GM12878 (cell line): ENCODE data around the gene MSLN. TPM values are rescaled to one million over a fixed set of nuclear protein-coding genes. Genes with fewer than 3 reads are reported as not detected.

Source experiments
- ASH2L ChIP-seq: fragments of 300-600, 200-600 bp; sonication (generic); IDR thresholded peaks from 2 replicates; pipeline ENCODE4 v1.6.1; 2017; ENCODE audit warnings: low read depth, mild to moderate bottlenecking, borderline replicate concordance
- BRCA1 ChIP-seq: IDR thresholded peaks from 2 replicates; pipeline ENCODE4 v1.6.1; 2011; ENCODE audit warnings: low read depth, low read length, improper control_type of control experiment
- CHD1 ChIP-seq: IDR thresholded peaks from 2 replicates; pipeline ENCODE4 v1.6.1; 2012; ENCODE audit warnings: low read depth, low read length, improper control_type of control experiment
- CHD2 ChIP-seq: IDR thresholded peaks from 2 replicates; pipeline ENCODE4 v1.6.1; 2011; ENCODE audit warnings: low read depth, low read length, improper control_type of control experiment, borderline replicate concordance
- CHD4 ChIP-seq: fragments of 200-600 bp; sonication (generic); IDR thresholded peaks from 2 replicates; pipeline ENCODE4 v1.6.1; 2016; ENCODE audit warnings: mild to moderate bottlenecking
- CREM ChIP-seq: IDR thresholded peaks from 2 replicates; pipeline ENCODE4 v1.6.1; 2014; ENCODE audit warnings: antibody characterized with exemption, low read depth
- E4F1 ChIP-seq: fragments of 450-650 bp; IDR thresholded peaks from 2 replicates; pipeline ENCODE4 v1.6.1; 2018; ENCODE audit warnings: borderline replicate concordance, mild to moderate bottlenecking; ENCODE audit not compliant: partially characterized antibody
- EED ChIP-seq: sonication (generic); IDR thresholded peaks from 2 replicates; pipeline ENCODE4 v1.6.1; 2016; ENCODE audit warnings: antibody characterized with exemption, low read depth
- HCFC1 ChIP-seq: fragments of 150-350 bp; IDR thresholded peaks from 2 replicates; pipeline ENCODE4 v1.6.1; 2014; ENCODE audit warnings: low read length
- IRF5 ChIP-seq: fragments of 450-650 bp; IDR thresholded peaks from 2 replicates; pipeline ENCODE4 v1.6.1; 2017; ENCODE audit warnings: borderline replicate concordance
- KLF5 ChIP-seq: fragments of 450-650 bp; IDR thresholded peaks from 2 replicates; pipeline ENCODE4 v1.6.1; 2014; ENCODE audit warnings: mild to moderate bottlenecking; ENCODE audit not compliant: partially characterized antibody
- MXI1 ChIP-seq: fragments of 150-350 bp; IDR thresholded peaks from 2 replicates; pipeline ENCODE4 v1.6.1; 2011; ENCODE audit warnings: low read depth, mild to moderate bottlenecking, inconsistent platforms, low read length, improper control_type of control experiment
- POLR2A ChIP-seq: IDR thresholded peaks from 2 replicates; pipeline ENCODE4 v1.6.1; 2011; ENCODE audit warnings: low read depth, mild to moderate bottlenecking, low read length
- RAD51 ChIP-seq: fragments of 450-650 bp; IDR thresholded peaks from 2 replicates; pipeline ENCODE4 v1.6.1; 2016; ENCODE audit warnings: moderate library complexity, mild to moderate bottlenecking, inconsistent platforms
- REST ChIP-seq: IDR thresholded peaks from 2 replicates; pipeline ENCODE4 v1.6.1; 2012; ENCODE audit warnings: mild to moderate bottlenecking, low read depth, low read length
- RUNX3 ChIP-seq: IDR thresholded peaks from 2 replicates; pipeline ENCODE4 v1.6.1; 2012; ENCODE audit warnings: low read length, inconsistent platforms
- SIN3A ChIP-seq: IDR thresholded peaks from 2 replicates; pipeline ENCODE4 v1.6.1; 2012; ENCODE audit warnings: low read depth, low read length, improper control_type of control experiment
- SPI1 ChIP-seq: IDR thresholded peaks from 2 replicates; pipeline ENCODE4 v1.6.1; 2011; ENCODE audit warnings: low read depth, mild to moderate bottlenecking, low read length, moderate library complexity, borderline replicate concordance; ENCODE audit not compliant: insufficient read depth
- SUPT20H ChIP-seq: IDR thresholded peaks from 2 replicates; pipeline ENCODE4 v1.6.1; 2011; ENCODE audit warnings: low read depth, mild to moderate bottlenecking, low read length, moderate library complexity, borderline replicate concordance; ENCODE audit not compliant: control insufficient read depth
- SUZ12 ChIP-seq: fragments of 200-600 bp; sonication (generic); IDR thresholded peaks from one replicate; pipeline ENCODE4 v1.6.1; 2018; ENCODE audit warnings: antibody characterized with exemption, mild to moderate bottlenecking; ENCODE audit not compliant: unreplicated experiment
- TARDBP ChIP-seq: IDR thresholded peaks from 2 replicates; pipeline ENCODE4 v1.6.1; 2016; ENCODE audit warnings: borderline replicate concordance
- TBL1XR1 ChIP-seq: IDR thresholded peaks from 2 replicates; pipeline ENCODE4 v1.6.1; 2012; ENCODE audit warnings: low read depth, low read length, improper control_type of control experiment
- WRNIP1 ChIP-seq: IDR thresholded peaks from 2 replicates; pipeline ENCODE4 v1.6.1; 2011; ENCODE audit warnings: low read depth, low read length, improper control_type of control experiment, borderline replicate concordance
- ZNF384 ChIP-seq: IDR thresholded peaks from 2 replicates; pipeline ENCODE4 v1.6.1; 2012; ENCODE audit warnings: low read depth, mild to moderate bottlenecking, low read length, improper control_type of control experiment, borderline replicate concordance
- ZSCAN29 ChIP-seq: fragments of 450-650 bp; IDR thresholded peaks from 2 replicates; pipeline ENCODE4 v1.6.1; 2017; ENCODE audit warnings: mild to moderate bottlenecking, moderate library complexity
- ZZZ3 ChIP-seq: IDR thresholded peaks from 2 replicates; pipeline ENCODE4 v1.6.1; 2011; ENCODE audit warnings: low read depth; ENCODE audit not compliant: control insufficient read depth, insufficient read length
- polyA plus RNA-seq, 11 experiments: library from polyadenylated mRNA; depleted of rRNA in 4 of 11; unstranded in 6 of 11; stranded (reverse) in 5 of 11; fragments of >200 nt; fragmentation: Nextera tagmentation in 4 of 11; fragmentation: Illumina TruSeq in 1 of 11; extraction: Ambion mirVana in 4 of 11; extraction: Trizol in 1 of 11; gene quantifications; 1 replicate in 1 of 11; 2 replicates in 10 of 11; pipeline versions ENCODE4 v1.2.1 to v1.2.3, GENCODE V29; 2011 to 2016; ENCODE audit warnings: inconsistent platforms in 2 of 11, missing spikeins in 2 of 11, low read depth in 1 of 11
- total RNA-seq, 4 experiments: library from RNA; depleted of rRNA in 3 of 4; stranded (reverse); fragments of >200 nt in 3 of 4; fragmentation: Illumina TruSeq in 1 of 4; extraction: Trizol in 1 of 4; gene quantifications; 2 replicates each; pipeline versions ENCODE4 v1.2.1 to v1.2.3, GENCODE V29; 2013 to 2021

MSLN gene
- total and polyA plus RNA-seq, 10 of the 15 experiments (the other 5 are each of a cell fraction or from before 2014, with no cell fraction given) = 0.08 TPM; not detected in 9

- TF ChIP-seq ZNF384 (no peak), BRCA1 (no peak), CHD4 (no peak), RAD51 (no peak), TARDBP (no peak), KLF5 (no peak), SUPT20H (no peak), SUZ12 (no peak), ZSCAN29 (no peak), WRNIP1 (no peak), CHD1 (no peak), ZZZ3 (no peak), CHD2 (peak; percentile 63; the same call in 1 of the 2 replicates), ASH2L (no peak), POLR2A (peak; percentile 82), TBL1XR1 (no peak; the same call in 1 of the 2 replicates), REST (no peak), SIN3A (no peak; the same call in 1 of the 2 replicates), SPI1 (no peak), HCFC1 (peak; percentile 88), CREM (peak; percentile 96), MXI1 (no peak), EED (no peak), RUNX3 (no peak), IRF5 (no peak), E4F1 (peak; percentile 74)
Measured at GRCh38 chr16:807347-808084, 47.0 kb downstream of the MSLN start (continued).
